ENCODE results near the gene PAGE4.

PAGE4 gene

DNA sequence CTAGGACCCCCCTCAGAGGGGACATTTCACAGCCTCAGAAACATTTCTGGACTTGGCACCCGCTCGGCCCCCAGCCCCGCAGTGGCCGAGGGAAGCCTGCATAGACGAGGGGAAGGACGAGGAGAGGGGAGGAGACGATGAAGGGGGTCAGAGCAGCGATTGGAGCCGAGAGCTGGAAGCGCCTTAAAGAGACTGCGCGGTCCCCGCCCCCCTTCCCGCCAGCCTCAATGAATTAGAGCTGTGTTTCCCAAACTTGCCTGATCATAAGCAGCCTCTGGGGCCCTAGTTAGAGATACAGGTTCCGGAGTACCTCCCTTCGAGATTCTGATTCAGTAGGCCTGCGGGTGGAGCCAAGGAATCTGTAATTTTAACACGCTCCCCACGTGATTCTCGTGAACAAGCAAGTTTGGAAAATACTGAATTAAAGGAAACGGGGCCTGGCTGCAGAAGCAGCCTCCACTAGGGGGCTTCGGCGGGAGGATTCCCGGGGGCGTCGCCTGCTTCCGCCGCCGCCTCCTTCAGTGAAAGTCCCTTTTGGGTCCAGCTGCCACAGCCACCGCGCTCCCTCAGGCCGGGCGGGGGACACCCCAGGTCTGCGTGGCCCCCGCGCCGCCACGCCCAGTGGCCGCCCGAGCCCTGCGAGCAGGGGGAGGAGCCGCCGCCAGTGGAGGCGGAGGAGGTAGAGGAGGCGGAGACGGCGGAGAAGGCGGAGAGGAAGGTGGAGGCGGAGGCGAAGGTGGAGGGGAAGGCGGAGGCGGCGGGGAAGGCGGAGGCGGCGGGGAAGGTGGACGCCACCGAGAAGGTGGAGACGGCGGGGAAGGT is 49.9 kb downstream of the PAGE4 start, which contains the start of gene USP27X:
TSS of gene USP27X (plus strand) at position 651 of the 822 bp plus-strand sequence. CDS start 824 bp downstream, outside the sequence.
- Histone ChIP-seq H3K9me2 (replicated peaks; ENCODE audit: control insufficient read depth, low read length) (no peaks in the 10 kb centered on the region), H3K79me2 (ENCODE audit: control insufficient read depth, low read length) (no peaks in the 10 kb centered on the region; the same call in 1 of the 2 replicates), H3F3A (ENCODE audit: control insufficient read depth, insufficient read depth) (no peaks in the 10 kb centered on the region), H4K20me1 (ENCODE audit: control insufficient read depth, insufficient read depth, low read depth, low read length) (no peaks in the 10 kb centered on the region), H3K4me3 (ENCODE audit: low read length) (peak within 1 kb of the TSS; percentile 75), H3K27ac (ENCODE audit: low read depth, low read length) (peak within 1 kb of the TSS; percentile 30), H3K4me2 (ENCODE audit: low read length) (peak within 1 kb of the TSS; percentile 67), H3K4me1 (ENCODE audit: control insufficient read depth, low read length) (peaks cover 5% of the 10 kb centered on the region), H3K9me3 (ENCODE audit: control insufficient read depth, insufficient read depth, low read length) (no peaks in the 10 kb centered on the region), H3K36me3 (ENCODE audit: control insufficient read depth, low read length) (no peaks in the 10 kb centered on the region), H3K27me3 (ENCODE audit: control insufficient read depth, low read length) (no peaks in the 10 kb centered on the region)
- TF ChIP-seq, protein P1, sequence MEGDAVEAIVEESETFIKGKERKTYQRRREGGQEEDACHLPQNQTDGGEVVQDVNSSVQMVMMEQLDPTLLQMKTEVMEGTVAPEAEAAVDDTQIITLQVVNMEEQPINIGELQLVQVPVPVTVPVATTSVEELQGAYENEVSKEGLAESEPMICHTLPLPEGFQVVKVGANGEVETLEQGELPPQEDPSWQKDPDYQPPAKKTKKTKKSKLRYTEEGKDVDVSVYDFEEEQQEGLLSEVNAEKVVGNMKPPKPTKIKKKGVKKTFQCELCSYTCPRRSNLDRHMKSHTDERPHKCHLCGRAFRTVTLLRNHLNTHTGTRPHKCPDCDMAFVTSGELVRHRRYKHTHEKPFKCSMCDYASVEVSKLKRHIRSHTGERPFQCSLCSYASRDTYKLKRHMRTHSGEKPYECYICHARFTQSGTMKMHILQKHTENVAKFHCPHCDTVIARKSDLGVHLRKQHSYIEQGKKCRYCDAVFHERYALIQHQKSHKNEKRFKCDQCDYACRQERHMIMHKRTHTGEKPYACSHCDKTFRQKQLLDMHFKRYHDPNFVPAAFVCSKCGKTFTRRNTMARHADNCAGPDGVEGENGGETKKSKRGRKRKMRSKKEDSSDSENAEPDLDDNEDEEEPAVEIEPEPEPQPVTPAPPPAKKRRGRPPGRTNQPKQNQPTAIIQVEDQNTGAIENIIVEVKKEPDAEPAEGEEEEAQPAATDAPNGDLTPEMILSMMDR (IDR thresholded peaks at IDR 0.05; ENCODE audit: low read depth, low read length, poor library complexity, severe bottlenecking), result peak; percentile 71
- no peak for TF ChIP-seq EZH2phosphoT487 (IDR thresholded peaks at IDR 0.05; ENCODE audit: borderline replicate concordance, low read length)

DNA sequence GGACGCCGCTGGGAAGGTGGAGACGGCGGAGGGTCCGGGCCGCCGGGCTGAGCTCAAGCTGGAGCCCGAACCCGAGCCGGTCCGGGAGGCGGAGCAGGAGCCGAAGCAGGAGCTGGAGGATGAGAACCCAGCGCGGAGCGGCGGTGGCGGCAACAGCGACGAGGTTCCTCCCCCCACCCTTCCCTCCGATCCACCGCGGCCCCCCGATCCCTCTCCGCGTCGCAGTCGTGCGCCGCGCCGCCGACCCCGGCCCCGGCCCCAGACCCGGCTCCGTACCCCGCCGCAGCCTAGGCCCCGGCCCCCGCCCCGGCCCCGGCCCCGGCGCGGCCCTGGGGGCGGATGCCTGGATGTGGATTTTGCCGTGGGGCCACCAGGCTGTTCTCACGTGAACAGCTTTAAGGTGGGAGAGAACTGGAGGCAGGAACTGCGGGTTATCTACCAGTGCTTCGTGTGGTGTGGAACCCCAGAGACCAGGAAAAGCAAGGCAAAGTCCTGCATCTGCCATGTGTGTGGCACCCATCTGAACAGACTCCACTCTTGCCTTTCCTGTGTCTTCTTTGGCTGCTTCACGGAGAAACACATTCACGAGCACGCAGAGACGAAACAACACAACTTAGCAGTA is 50.7 kb downstream of the PAGE4 start:
- H3K4me3 ChIP-seq (ENCODE audit: low read length), result peak overlapping the region; percentile 75
- no peaks in the 10 kb centered on the region; the same call in 1 of the 2 replicates for H3K79me2 ChIP-seq (ENCODE audit: control insufficient read depth, low read length)
- H3K4me1 ChIP-seq (ENCODE audit: control insufficient read depth, low read length), result peaks cover 5% of the 10 kb centered on the region
- no peaks in the 10 kb centered on the region for H4K20me1 ChIP-seq (ENCODE audit: control insufficient read depth, insufficient read depth, low read depth, low read length)
- no peaks in the 10 kb centered on the region for H3K36me3 ChIP-seq (ENCODE audit: control insufficient read depth, low read length)
- H3K9me2 ChIP-seq (replicated peaks; ENCODE audit: control insufficient read depth, low read length), result no peaks in the 10 kb centered on the region
- H3K9me3 ChIP-seq (ENCODE audit: control insufficient read depth, insufficient read depth, low read length), result no peaks in the 10 kb centered on the region
- H3K27me3 ChIP-seq (ENCODE audit: control insufficient read depth, low read length), result no peaks in the 10 kb centered on the region
- peak overlapping the region; percentile 67 for H3K4me2 ChIP-seq (ENCODE audit: low read length)
- peak overlapping the region; percentile 30; the same call in 1 of the 2 replicates for H3K27ac ChIP-seq (ENCODE audit: low read depth, low read length)
- no peaks in the 10 kb centered on the region for H3F3A ChIP-seq (ENCODE audit: control insufficient read depth, insufficient read depth)
- TF ChIP-seq, protein P1 (IDR thresholded peaks at IDR 0.05; ENCODE audit: low read depth, low read length, poor library complexity, severe bottlenecking), result no peak
- no peak for TF ChIP-seq EZH2phosphoT487 (IDR thresholded peaks at IDR 0.05; ENCODE audit: borderline replicate concordance, low read length)

DNA sequence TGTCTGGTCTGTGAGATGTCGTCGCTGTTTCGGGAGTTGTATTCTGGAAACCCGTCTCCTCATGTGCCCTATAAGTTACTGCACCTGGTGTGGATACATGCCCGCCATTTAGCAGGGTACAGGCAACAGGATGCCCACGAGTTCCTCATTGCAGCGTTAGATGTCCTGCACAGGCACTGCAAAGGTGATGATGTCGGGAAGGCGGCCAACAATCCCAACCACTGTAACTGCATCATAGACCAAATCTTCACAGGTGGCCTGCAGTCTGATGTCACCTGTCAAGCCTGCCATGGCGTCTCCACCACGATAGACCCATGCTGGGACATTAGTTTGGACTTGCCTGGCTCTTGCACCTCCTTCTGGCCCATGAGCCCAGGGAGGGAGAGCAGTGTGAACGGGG is 51.6 kb downstream of the PAGE4 start:
- Histone ChIP-seq H4K20me1 (ENCODE audit: control insufficient read depth, insufficient read depth, low read depth, low read length) (no peaks in the 10 kb centered on the region), H3K4me2 (ENCODE audit: low read length) (peak overlapping the region; percentile 67; the same call in 1 of the 2 replicates), H3F3A (ENCODE audit: control insufficient read depth, insufficient read depth) (no peaks in the 10 kb centered on the region), H3K4me3 (ENCODE audit: low read length) (peak overlapping the region; percentile 75; the same call in 1 of the 2 replicates), H3K79me2 (ENCODE audit: control insufficient read depth, low read length) (no peaks in the 10 kb centered on the region; the same call in 1 of the 2 replicates), H3K27ac (ENCODE audit: low read depth, low read length) (no peak overlapping the region), H3K27me3 (ENCODE audit: control insufficient read depth, low read length) (no peaks in the 10 kb centered on the region), H3K4me1 (ENCODE audit: control insufficient read depth, low read length) (peaks cover 5% of the 10 kb centered on the region), H3K36me3 (ENCODE audit: control insufficient read depth, low read length) (no peaks in the 10 kb centered on the region), H3K9me3 (ENCODE audit: control insufficient read depth, insufficient read depth, low read length) (no peaks in the 10 kb centered on the region), H3K9me2 (replicated peaks; ENCODE audit: control insufficient read depth, low read length) (no peaks in the 10 kb centered on the region)
- TF ChIP-seq EZH2phosphoT487 (IDR thresholded peaks at IDR 0.05; ENCODE audit: borderline replicate concordance, low read length), result no peak
- TF ChIP-seq, protein P1 (IDR thresholded peaks at IDR 0.05; ENCODE audit: low read depth, low read length, poor library complexity, severe bottlenecking), result no peak

Measured in DOHH2 (cell line).